ENCODE results near the gene GCN1.

Gene GCN1

DNA sequence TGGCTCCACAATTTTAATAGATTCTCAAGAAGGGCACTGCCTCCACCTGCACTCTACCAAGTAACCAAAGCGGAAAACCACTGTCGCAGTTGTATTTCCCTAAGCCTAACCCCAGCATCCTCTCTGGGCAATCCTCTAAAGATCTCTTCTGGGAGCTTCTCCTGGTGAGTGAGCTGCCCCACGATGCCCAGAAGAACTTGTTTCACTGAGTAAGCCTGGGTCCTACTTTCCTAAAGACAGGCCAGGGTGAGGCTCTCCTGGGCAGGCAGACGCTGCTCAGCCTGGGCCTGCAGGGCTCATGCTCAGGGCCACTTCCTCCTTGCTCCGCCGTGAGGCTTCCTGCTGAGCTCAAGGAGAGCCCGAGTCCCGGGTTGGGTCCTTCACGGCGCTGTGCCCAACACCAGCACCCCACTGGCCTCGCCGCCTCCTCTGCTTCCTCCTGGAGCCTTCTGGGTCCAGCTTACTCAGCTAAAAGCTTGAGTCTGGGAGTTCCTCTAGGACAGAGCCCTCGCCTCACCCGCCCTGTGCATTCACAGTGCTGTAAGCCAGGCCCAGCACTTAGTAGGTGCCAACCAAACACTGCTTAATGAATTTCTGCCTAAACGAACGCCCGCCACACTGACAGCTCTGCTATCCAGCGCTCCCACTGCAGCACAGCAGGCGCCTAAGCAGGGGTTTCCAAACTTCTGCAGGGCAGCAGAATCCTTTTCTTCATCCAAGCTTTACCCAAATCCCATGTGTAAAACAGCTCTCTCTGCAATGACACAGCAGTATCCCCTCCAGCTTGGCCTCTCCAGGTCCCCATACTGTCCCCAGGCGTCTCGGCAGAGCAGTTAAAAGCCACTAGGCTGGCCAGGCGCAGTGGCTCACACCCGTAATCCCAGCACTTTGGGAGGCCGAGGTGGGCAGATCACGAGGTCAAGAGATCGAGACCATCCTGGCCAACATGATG lies 83.7 kb downstream of the GCN1 start:
- H3K9me3 ChIP-seq (ENCODE audit: control insufficient read depth, insufficient read depth, low read depth, low read length): no peaks in the 10 kb centered on the region
- no peaks in the 10 kb centered on the region for H3K4me1 ChIP-seq (ENCODE audit: control insufficient read depth, insufficient read depth, low read length)
- H3K4me3 ChIP-seq (ENCODE audit: low read depth, low read length): no peak overlapping the region
- ChIA-PET POLR2A (no interaction called here), CTCF (no interaction called here)
- TF ChIP-seq ZIC2 (tag by site-specific recombination; IDR thresholded peaks at IDR 0.05): peak; percentile 74
- 0 out of 2 replicates have a peak, but pooled peaks have one; percentile 18 for TF ChIP-seq ZBTB8A (tag by site-specific recombination; IDR thresholded peaks at IDR 0.05)
- TF ChIP-seq ZNF473 (tag by site-specific recombination; IDR thresholded peaks at IDR 0.05): no peak
- TF ChIP-seq SALL2 (tag by site-specific recombination; IDR thresholded peaks at IDR 0.05; ENCODE audit: borderline replicate concordance): no peak
- TF ChIP-seq, protein P1, sequence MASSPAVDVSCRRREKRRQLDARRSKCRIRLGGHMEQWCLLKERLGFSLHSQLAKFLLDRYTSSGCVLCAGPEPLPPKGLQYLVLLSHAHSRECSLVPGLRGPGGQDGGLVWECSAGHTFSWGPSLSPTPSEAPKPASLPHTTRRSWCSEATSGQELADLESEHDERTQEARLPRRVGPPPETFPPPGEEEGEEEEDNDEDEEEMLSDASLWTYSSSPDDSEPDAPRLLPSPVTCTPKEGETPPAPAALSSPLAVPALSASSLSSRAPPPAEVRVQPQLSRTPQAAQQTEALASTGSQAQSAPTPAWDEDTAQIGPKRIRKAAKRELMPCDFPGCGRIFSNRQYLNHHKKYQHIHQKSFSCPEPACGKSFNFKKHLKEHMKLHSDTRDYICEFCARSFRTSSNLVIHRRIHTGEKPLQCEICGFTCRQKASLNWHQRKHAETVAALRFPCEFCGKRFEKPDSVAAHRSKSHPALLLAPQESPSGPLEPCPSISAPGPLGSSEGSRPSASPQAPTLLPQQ (tag by site-specific recombination; IDR thresholded peaks at IDR 0.05): no peak
- TF ChIP-seq, protein P2, sequence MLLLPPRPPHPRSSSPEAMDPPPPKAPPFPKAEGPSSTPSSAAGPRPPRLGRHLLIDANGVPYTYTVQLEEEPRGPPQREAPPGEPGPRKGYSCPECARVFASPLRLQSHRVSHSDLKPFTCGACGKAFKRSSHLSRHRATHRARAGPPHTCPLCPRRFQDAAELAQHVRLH (tag by site-specific recombination; IDR thresholded peaks at IDR 0.05): no peak
- TF ChIP-seq ZNF544 (tag by site-specific recombination; IDR thresholded peaks at IDR 0.05): no peak
- TF ChIP-seq KLF8 (tag by site-specific recombination; IDR thresholded peaks at IDR 0.05): no peak
- TF ChIP-seq ZNF624 (tag by site-specific recombination; IDR thresholded peaks at IDR 0.05): no peak
- TF ChIP-seq, protein P3, sequence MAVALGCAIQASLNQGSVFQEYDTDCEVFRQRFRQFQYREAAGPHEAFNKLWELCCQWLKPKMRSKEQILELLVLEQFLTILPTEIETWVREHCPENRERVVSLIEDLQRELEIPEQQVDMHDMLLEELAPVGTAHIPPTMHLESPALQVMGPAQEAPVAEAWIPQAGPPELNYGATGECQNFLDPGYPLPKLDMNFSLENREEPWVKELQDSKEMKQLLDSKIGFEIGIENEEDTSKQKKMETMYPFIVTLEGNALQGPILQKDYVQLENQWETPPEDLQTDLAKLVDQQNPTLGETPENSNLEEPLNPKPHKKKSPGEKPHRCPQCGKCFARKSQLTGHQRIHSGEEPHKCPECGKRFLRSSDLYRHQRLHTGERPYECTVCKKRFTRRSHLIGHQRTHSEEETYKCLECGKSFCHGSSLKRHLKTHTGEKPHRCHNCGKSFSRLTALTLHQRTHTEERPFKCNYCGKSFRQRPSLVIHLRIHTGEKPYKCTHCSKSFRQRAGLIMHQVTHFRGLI (tag by site-specific recombination; IDR thresholded peaks at IDR 0.05): peak; percentile 40; the same call in 1 of the 2 replicates
- TF ChIP-seq ZNF585B (tag by site-specific recombination; IDR thresholded peaks at IDR 0.05): no peak
- no peak for TF ChIP-seq ZNF791 (tag by site-specific recombination; IDR thresholded peaks at IDR 0.05)
- H3K36me3 ChIP-seq (ENCODE audit: control insufficient read depth in 2 of 2, insufficient read depth in 1 of 2, low read length in 2 of 2): peaks cover 8 to 36% of the 10 kb centered on the region in 2 experiments; a peak in 2 of 3 replicates
- no peak overlapping the region for H3K27ac ChIP-seq (ENCODE audit: extremely low read depth, low read depth, low read length)

DNA sequence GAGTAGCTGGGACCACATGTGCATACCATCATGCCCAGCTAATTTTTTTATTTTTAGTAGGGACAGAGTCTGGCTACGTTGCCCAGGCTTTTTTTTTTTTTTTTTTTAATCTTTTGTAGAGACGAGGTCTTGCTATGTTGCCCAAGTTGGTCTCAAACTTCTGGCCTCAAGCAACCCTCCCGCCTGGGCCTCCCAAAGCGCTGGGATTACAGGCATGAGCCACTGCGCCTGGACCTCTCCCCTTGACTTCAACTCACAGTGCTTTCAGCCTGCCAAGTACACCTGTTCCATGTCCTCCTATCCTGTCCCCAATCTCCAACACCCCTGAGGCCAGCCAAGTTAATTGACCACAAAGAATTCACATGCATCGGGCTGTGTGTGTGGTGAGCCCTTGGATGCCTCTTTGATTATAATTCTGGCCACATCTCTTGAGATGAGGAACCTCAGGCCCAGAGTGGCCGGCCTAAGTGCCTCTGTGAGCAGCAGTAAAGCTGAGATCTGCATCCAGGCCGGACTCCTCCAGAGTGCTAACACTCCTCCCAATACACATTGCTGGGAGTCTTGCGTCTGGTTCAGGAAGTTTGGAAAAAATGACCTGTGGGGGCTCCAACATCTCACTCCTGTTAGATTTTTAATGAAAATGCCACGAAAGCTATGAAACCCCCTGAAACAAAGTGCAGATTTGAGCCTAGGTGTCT lies 84.8 kb downstream of the GCN1 start:
- H3K9me3 ChIP-seq (ENCODE audit: control insufficient read depth, insufficient read depth, low read depth, low read length): no peaks in the 10 kb centered on the region
- no peak for TF ChIP-seq ZSCAN23 (tag by site-specific recombination; IDR thresholded peaks at IDR 0.05)
- no peak for TF ChIP-seq ZNF138 (tag by site-specific recombination; IDR thresholded peaks at IDR 0.05; ENCODE audit: borderline replicate concordance)
- no peak for TF ChIP-seq ZNF585B (tag by site-specific recombination; IDR thresholded peaks at IDR 0.05)
- no peak for TF ChIP-seq TCF7L2 (IDR thresholded peaks at IDR 0.05; ENCODE audit: borderline replicate concordance, low read depth, low read length)
- no peak for TF ChIP-seq KLF8 (tag by site-specific recombination; IDR thresholded peaks at IDR 0.05)
- ChIA-PET CTCF (no interaction called here), POLR2A (no interaction called here)
- no peaks in the 10 kb centered on the region for H3K4me1 ChIP-seq (ENCODE audit: control insufficient read depth, insufficient read depth, low read length)
- H3K36me3 ChIP-seq (ENCODE audit: control insufficient read depth in 2 of 2, insufficient read depth in 1 of 2, low read length in 2 of 2): peaks cover 8 to 36% of the 10 kb centered on the region in 2 experiments; a peak in 2 of 3 replicates
- no peak overlapping the region for H3K4me3 ChIP-seq (ENCODE audit: low read depth, low read length)
- H3K27ac ChIP-seq (ENCODE audit: extremely low read depth, low read depth, low read length): no peak overlapping the region

DNA sequence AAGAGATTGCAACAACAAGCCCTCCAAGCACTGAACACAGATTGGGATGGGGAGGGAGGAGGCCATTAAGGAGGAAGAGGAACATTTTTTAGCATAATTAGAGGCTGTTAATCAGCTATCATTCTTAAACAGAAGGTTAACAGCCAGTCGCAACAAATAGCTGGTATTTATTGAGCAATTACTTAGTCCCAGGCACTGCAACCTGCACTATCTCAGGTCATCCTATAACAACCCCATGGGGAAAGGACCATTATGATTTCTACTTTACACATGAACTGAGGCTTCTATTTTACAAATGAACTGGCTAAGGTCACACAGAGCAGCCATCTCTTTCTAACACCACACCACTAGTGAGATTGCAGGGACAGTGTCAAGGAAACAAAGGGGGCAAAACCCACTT lies 88.4 kb downstream of the GCN1 start:
- ChIA-PET CTCF (interaction anchor here (0.7 kb wide), 2 partner anchors 325 to 543 kb away, joined by 3 to 5 read pairs; no protein-coding TSS in a partner anchor), POLR2A (interaction anchor here (2.7 kb wide), 1 partner anchor 10 kb away, joined by 7 read pairs; the partner anchor contains the start of gene RAB35)
- H3K36me3 ChIP-seq (ENCODE audit: control insufficient read depth in 2 of 2, insufficient read depth in 1 of 2, low read length in 2 of 2): peaks cover 4 to 54% of the 10 kb centered on the region in 2 experiments; a peak in 1 of 3 replicates
- no peaks in the 10 kb centered on the region for H3K9me3 ChIP-seq (ENCODE audit: control insufficient read depth, insufficient read depth, low read depth, low read length)
- H3K4me3 ChIP-seq (ENCODE audit: low read depth, low read length): no peak overlapping the region
- H3K27ac ChIP-seq (ENCODE audit: extremely low read depth, low read depth, low read length): no peak overlapping the region
- no peaks in the 10 kb centered on the region for H3K4me1 ChIP-seq (ENCODE audit: control insufficient read depth, insufficient read depth, low read length)
- TF ChIP-seq TCF7L2 (IDR thresholded peaks at IDR 0.05; ENCODE audit: borderline replicate concordance, low read depth, low read length) (no peak), PRDM1 (tag by site-specific recombination; IDR thresholded peaks at IDR 0.05) (0 out of 2 replicates have a peak, but pooled peaks have one; percentile 28), ZNF660 (tag by site-specific recombination; IDR thresholded peaks at IDR 0.05) (no peak), KLF9 (tag by site-specific recombination; IDR thresholded peaks at IDR 0.05; ENCODE audit: low read depth) (no peak), ZNF664 (tag by site-specific recombination; IDR thresholded peaks at IDR 0.05) (peak; percentile 91)
